ENCODE results near the gene HBM. TPM values are rescaled to one million over a fixed set of nuclear protein-coding genes. Genes with fewer than 3 reads are reported as not detected.
"Not testable (repeated sequence)": the region's sequence is repeated elsewhere in the genome, so short reads cannot be mapped to it uniquely, and the experiment has no call there.

The HBM gene
- total and polyA plus RNA-seq, 3 donors from 2014 or later: 1.6 to 3.7 TPM; not detected in 1

GRCh38 chr16:173928-174769 lies 8.4 kb downstream of the HBM start:
- H3K4me1 ChIP-seq; intact Hi-C loops (cut with DNase I; ENCODE audit: low total_unique reads); H3K36me3 ChIP-seq (ENCODE audit: low read depth, missing control alignments); H3K9me3 ChIP-seq; H3K27ac ChIP-seq; H3K27me3 ChIP-seq; H3K4me3 ChIP-seq: not testable (repeated sequence)
- peak; percentile 36 for DNase-seq
- WGBS, 2 donors: 23 to 34% methylated on average over 4 to 9 of the region's 13 CpGs

GRCh38 chr16:175011-175949 lies 9.5 kb downstream of the HBM start:
- no peaks in the 10 kb centered on the region for H3K27me3 ChIP-seq
- H3K9me3 ChIP-seq: no peaks in the 10 kb centered on the region
- TF ChIP-seq CTCF (IDR thresholded peaks at IDR 0.05): no peak
- H3K4me1 ChIP-seq: no peaks in the 10 kb centered on the region
- no peaks in the 10 kb centered on the region for H3K36me3 ChIP-seq (ENCODE audit: low read depth, missing control alignments)
- WGBS, 2 donors: 22 to 38% methylated on average over 5 to 8 of the region's 8 CpGs
- no peak overlapping the region for H3K4me3 ChIP-seq
- no peak overlapping the region for H3K27ac ChIP-seq
- intact Hi-C loops (cut with DNase I; ENCODE audit: low total_unique reads): no loop called here
- no peak for DNase-seq

- H3K4me3 ChIP-seq; H3K4me1 ChIP-seq; DNase-seq; H3K27me3 ChIP-seq; intact Hi-C loops (cut with DNase I; ENCODE audit: low total_unique reads); H3K36me3 ChIP-seq (ENCODE audit: low read depth, missing control alignments); H3K27ac ChIP-seq; H3K9me3 ChIP-seq: not testable (repeated sequence)
- WGBS, 2 donors: 0% methylated on average over 24 of the region's 39 CpGs; no CpG with 5 or more reads in 1 of the 2 donors
These were observed 10.2 kb downstream of the HBM start for GRCh38 chr16:176006-176405.

- H3K27ac ChIP-seq; DNase-seq; H3K9me3 ChIP-seq; H3K36me3 ChIP-seq (ENCODE audit: low read depth, missing control alignments); H3K27me3 ChIP-seq; H3K4me3 ChIP-seq; intact Hi-C loops (cut with DNase I; ENCODE audit: low total_unique reads): not testable (repeated sequence)
- 2 to 4% methylated on average over 5 to 28 of the region's 88 CpGs for WGBS, 2 donors
- peaks cover 11% of the 10 kb centered on the region for H3K4me1 ChIP-seq
These were observed 11.0 kb downstream of the HBM start, which contains the start of gene HBA1 for GRCh38 chr16:176477-177382. Gene HBA1 (plus strand): TSS chr16:176680. CDS start chr16:176717, 37 bp downstream.

GRCh38 chr16:177394-177822 lies 11.6 kb downstream of the HBM start:
- no peak for TF ChIP-seq CTCF (IDR thresholded peaks at IDR 0.05)
- no peak for TF ChIP-seq POLR2A (IDR thresholded peaks at IDR 0.05)
- Histone ChIP-seq H3K27me3 (no peaks in the 10 kb centered on the region), H3K4me1 (peaks cover 11% of the 10 kb centered on the region), H3K9me3 (no peaks in the 10 kb centered on the region), H3K4me3 (no peak overlapping the region), H3K27ac (no peak overlapping the region), H3K36me3 (ENCODE audit: low read depth, missing control alignments) (no peaks in the 10 kb centered on the region)
- DNase-seq: no peak
- intact Hi-C loops (cut with DNase I; ENCODE audit: low total_unique reads): no loop called here
- 3% methylated on average over 13 of the region's 13 CpGs for WGBS, 2 donors

Data from testis (tissue), 3 donors.